ENCODE measurements around the gene TNC.

The TNC gene

GRCh38 chr9:115098226-115098965, 19.6 kb downstream of the TNC start:
- no peak for DNase-seq

GRCh38 chr9:115093520-115093919, 24.4 kb downstream of the TNC start:
- no peak for DNase-seq

- no peak for DNase-seq
These were observed 27.5 kb downstream of the TNC start for GRCh38 chr9:115090486-115090885.

- DNase-seq: no peak
These were observed 29.1 kb downstream of the TNC start for GRCh38 chr9:115088860-115089259.

GRCh38 chr9:115086886-115087285, 31.1 kb downstream of the TNC start:
- DNase-seq: no peak

GRCh38 chr9:115086461-115086860, 31.5 kb downstream of the TNC start:
- no peak for DNase-seq

- no peak for DNase-seq
These were observed 32.1 kb downstream of the TNC start for GRCh38 chr9:115085773-115086377.

GRCh38 chr9:115084709-115085108, 33.2 kb downstream of the TNC start:
- DNase-seq: no peak

GRCh38 chr9:115084157-115084556, 33.8 kb downstream of the TNC start:
- no peak for DNase-seq

- no peak for DNase-seq
These were observed 37.7 kb downstream of the TNC start for GRCh38 chr9:115080242-115080641.

- DNase-seq: no peak
These were observed 38.8 kb downstream of the TNC start for GRCh38 chr9:115079156-115079555.

GRCh38 chr9:115073456-115073855, 44.5 kb downstream of the TNC start:
- no peak for DNase-seq

- DNase-seq: no peak
These were observed 46.8 kb downstream of the TNC start for GRCh38 chr9:115071176-115071575.

GRCh38 chr9:115069771-115070170, 48.2 kb downstream of the TNC start:
- DNase-seq: no peak

GRCh38 chr9:115069302-115069701, 48.7 kb downstream of the TNC start:
- DNase-seq: no peak

- DNase-seq: no peak
These were observed 49.9 kb downstream of the TNC start for GRCh38 chr9:115068031-115068430.

- no peak for DNase-seq
These were observed 54.7 kb downstream of the TNC start for GRCh38 chr9:115063058-115063845.

GRCh38 chr9:115058684-115059315, 59.2 kb downstream of the TNC start:
- no peak for DNase-seq

- DNase-seq: no peak
These were observed 59.8 kb downstream of the TNC start for GRCh38 chr9:115058175-115058574.

GRCh38 chr9:115057559-115057958, 60.4 kb downstream of the TNC start:
- DNase-seq: no peak

- DNase-seq: no peak
These were observed 67.9 kb downstream of the TNC start for GRCh38 chr9:115050002-115050490.

GRCh38 chr9:115046824-115047223, 71.1 kb downstream of the TNC start:
- DNase-seq: no peak

GRCh38 chr9:115046199-115046598, 71.8 kb downstream of the TNC start:
- DNase-seq: no peak

Measured in NCI-H510A treated with DMSO at 0.1 percent for 48 hours (cell line).